A673 (cell line): Measurements from ENCODE around the gene CALN1. TPM values are rescaled to one million over a fixed set of nuclear protein-coding genes. Genes with fewer than 3 reads are reported as not detected.

Experiments
- BruUV-seq: library from RNA; stranded (reverse); fragments of 400-500 nt; replicated peaks from 2 replicates; lab custom pipeline; 2021; lab: Mats Ljungman, UMichigan
- CTCF ChIA-PET: fragments of 300-600 bp; sonication (Branson Sonifier 250); formaldehyde crosslinking; loops from one replicate; lab custom pipeline; 2022; ENCODE audit warnings: antibody characterized with exemption; lab: Charles Lee
- POLR2A ChIA-PET: fragments of 300-600 bp; sonication (Branson Sonifier 250); formaldehyde crosslinking; loops from one replicate; lab custom pipeline; 2022; ENCODE audit warnings: antibody characterized with exemption; ENCODE audit not compliant: low non-redundant PET; lab: Charles Lee
- DNase-seq: peaks from one replicate; pipeline ENCODE4 v3.0.0-alpha.2; 2015; ENCODE audit warnings: low spot score
- H3K27ac ChIP-seq: fragments of 200-600 bp; sonication (generic); 2 replicates; pipeline ENCODE4 v1.5.1; 2016; ENCODE audit warnings: mixed run types, low read depth, mild to moderate bottlenecking, mixed read lengths, antibody characterized with exemption, low read length; ENCODE audit not compliant: poor library complexity, severe bottlenecking
- H3K27me3 ChIP-seq: fragments of 200-600 bp; sonication (generic); replicated peaks from 2 replicates; pipeline ENCODE4 v1.6.1; 2017; ENCODE audit warnings: mixed run types, low read depth, mild to moderate bottlenecking, mixed read lengths, antibody characterized with exemption, low read length; ENCODE audit not compliant: insufficient read depth, poor library complexity
- H3K36me3 ChIP-seq: fragments of 200-600 bp; sonication (generic); 2 replicates; pipeline ENCODE4 v1.6.1; 2016; ENCODE audit warnings: mixed run types, mild to moderate bottlenecking, mixed read lengths, antibody characterized with exemption, low read length; ENCODE audit not compliant: insufficient read depth, poor library complexity, severe bottlenecking
- H3K4me1 ChIP-seq: fragments of 200-600 bp; sonication (generic); 2 replicates; pipeline ENCODE4 v1.6.1; 2017; ENCODE audit warnings: mixed run types, mild to moderate bottlenecking, mixed read lengths, antibody characterized with exemption, low read length; ENCODE audit not compliant: insufficient read depth, poor library complexity, severe bottlenecking
- H3K4me3 ChIP-seq: fragments of 200-600 bp; sonication (generic); 2 replicates; pipeline ENCODE4 v1.5.1; 2016; ENCODE audit warnings: low read depth, mixed run types, mild to moderate bottlenecking, mixed read lengths, low read length; ENCODE audit not compliant: poor library complexity, severe bottlenecking
- H3K9me3 ChIP-seq: fragments of 200-600 bp; sonication (generic); 2 replicates; pipeline ENCODE4 v1.6.1; 2016; ENCODE audit warnings: mixed run types, low read depth, mild to moderate bottlenecking, mixed read lengths, antibody characterized with exemption, low read length; ENCODE audit not compliant: poor library complexity, severe bottlenecking
- EZH2 ChIP-seq: fragments of 200-600 bp; sonication (generic); IDR thresholded peaks from 2 replicates; pipeline ENCODE4 v1.6.1; 2017; ENCODE audit warnings: borderline replicate concordance, low read depth, mild to moderate bottlenecking, mixed read lengths, antibody characterized with exemption, low read length; ENCODE audit not compliant: poor library complexity, severe bottlenecking
- intact Hi-C: fragments of 100-400 bp; cut with micrococcal nuclease; formaldehyde crosslinking; loops from one replicate; pipeline ENCODE4 v1.10.0; 2022; ENCODE audit not compliant: unreplicated experiment
- total RNA-seq: library from RNA; stranded (reverse); gene quantifications from 2 replicates; pipeline ENCODE4 v1.2.3, GENCODE V29; 2021
- TF ChIP-seq, protein P1 (sequence below): fragments of 300-800, 200-600 bp; sonication (generic); conservative IDR thresholded peaks from 2 replicates; pipeline ENCODE4 v1.5.1; 2017; ENCODE audit warnings: low read depth, mild to moderate bottlenecking, antibody characterized with exemption, low read length, moderate library complexity, mixed read lengths

The CALN1 gene
- total RNA-seq, 1 experiment from 2014 or later: not detected

DNA sequence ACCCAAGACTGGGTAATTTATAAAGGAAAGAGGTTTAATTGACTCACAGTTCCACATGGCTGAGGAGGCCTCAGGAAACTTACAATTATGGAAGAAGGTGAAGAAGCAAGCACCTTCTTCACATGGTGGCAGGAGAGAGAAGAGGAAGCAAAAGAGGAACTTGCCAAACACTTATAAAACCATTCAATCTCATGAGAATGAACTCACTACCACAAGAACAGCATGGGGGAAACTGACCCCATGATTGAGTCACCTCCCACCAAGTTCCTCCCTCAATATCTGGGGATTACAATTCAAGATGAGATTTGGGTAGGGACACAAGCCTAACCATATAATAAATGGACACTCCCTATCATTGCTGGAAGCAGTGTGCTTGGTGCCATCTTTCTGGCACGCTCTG, 506.3 kb downstream of the CALN1 start:
- CTCF ChIA-PET: no interaction called here
- intact Hi-C loops: no loop called here
- BruUV-seq: no TSS peak
- Histone ChIP-seq H3K36me3 (no peaks in the 10 kb centered on the region), H3K4me3 (no peak overlapping the region), H3K4me1 (no peaks in the 10 kb centered on the region), H3K27me3 (no peaks in the 10 kb centered on the region), H3K9me3 (peaks cover 29% of the 10 kb centered on the region), H3K27ac (no peak overlapping the region)
- DNase-seq: no peak
- POLR2A ChIA-PET: no interaction called here
- TF ChIP-seq, protein P1, sequence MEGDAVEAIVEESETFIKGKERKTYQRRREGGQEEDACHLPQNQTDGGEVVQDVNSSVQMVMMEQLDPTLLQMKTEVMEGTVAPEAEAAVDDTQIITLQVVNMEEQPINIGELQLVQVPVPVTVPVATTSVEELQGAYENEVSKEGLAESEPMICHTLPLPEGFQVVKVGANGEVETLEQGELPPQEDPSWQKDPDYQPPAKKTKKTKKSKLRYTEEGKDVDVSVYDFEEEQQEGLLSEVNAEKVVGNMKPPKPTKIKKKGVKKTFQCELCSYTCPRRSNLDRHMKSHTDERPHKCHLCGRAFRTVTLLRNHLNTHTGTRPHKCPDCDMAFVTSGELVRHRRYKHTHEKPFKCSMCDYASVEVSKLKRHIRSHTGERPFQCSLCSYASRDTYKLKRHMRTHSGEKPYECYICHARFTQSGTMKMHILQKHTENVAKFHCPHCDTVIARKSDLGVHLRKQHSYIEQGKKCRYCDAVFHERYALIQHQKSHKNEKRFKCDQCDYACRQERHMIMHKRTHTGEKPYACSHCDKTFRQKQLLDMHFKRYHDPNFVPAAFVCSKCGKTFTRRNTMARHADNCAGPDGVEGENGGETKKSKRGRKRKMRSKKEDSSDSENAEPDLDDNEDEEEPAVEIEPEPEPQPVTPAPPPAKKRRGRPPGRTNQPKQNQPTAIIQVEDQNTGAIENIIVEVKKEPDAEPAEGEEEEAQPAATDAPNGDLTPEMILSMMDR: no peak
- TF ChIP-seq EZH2: no peak

DNA sequence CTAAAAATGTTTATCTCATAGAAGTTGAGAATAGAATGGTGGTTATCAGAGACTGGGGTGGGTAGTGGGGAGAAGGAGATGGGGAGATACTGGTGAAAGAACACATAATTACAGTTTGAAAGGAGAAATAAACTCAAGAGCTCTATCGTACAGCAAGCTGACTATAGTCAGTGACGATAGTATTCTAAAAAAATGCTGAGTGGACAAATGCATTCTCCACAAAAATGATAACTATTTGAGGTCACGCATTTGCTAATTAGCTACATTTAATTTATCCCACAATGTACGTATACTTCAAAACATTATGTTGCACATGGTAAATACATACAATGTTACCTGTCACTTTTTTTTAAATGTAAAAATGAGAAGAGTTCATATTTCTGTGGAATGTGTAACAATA, 507.7 kb downstream of the CALN1 start:
- no peaks in the 10 kb centered on the region for H3K4me1 ChIP-seq
- no peak overlapping the region for H3K4me3 ChIP-seq
- TF ChIP-seq EZH2: no peak
- TF ChIP-seq, protein P1: no peak
- POLR2A ChIA-PET: no interaction called here
- peaks cover 29% of the 10 kb centered on the region for H3K9me3 ChIP-seq
- H3K27ac ChIP-seq: no peak overlapping the region
- H3K36me3 ChIP-seq: no peaks in the 10 kb centered on the region
- DNase-seq: no peak
- no TSS peak for BruUV-seq
- CTCF ChIA-PET: no interaction called here
- no peaks in the 10 kb centered on the region for H3K27me3 ChIP-seq
- intact Hi-C loops: no loop called here

DNA sequence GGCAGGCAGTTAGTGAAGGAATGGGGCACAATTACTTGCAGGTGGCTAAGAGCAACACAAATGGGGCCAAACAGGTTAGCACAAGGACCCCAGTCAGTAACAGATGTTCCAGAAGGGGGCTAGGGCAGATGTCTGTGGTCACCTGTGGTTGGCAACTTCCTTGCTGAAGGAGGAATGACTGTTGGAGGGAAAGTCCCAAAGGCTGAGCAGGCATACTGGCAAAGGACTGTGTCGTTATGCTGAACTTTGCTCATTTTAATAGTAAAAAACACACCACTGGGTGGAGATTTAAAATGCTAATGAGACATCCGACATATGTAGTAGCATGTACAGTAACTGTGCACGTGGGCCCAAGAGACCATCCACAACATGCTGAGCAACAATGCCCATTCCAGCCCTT, 511.6 kb downstream of the CALN1 start:
- TF ChIP-seq, protein P1: no peak
- TF ChIP-seq EZH2: no peak
- intact Hi-C loops: no loop called here
- Histone ChIP-seq H3K27ac (no peak overlapping the region), H3K27me3 (no peaks in the 10 kb centered on the region), H3K4me1 (no peaks in the 10 kb centered on the region), H3K4me3 (no peak overlapping the region), H3K9me3 (peaks cover 30% of the 10 kb centered on the region), H3K36me3 (no peaks in the 10 kb centered on the region)
- CTCF ChIA-PET: no interaction called here
- BruUV-seq: no TSS peak
- DNase-seq: no peak
- POLR2A ChIA-PET: no interaction called here
